AG04449 (cell line): ENCODE results near the gene CAPZB.

Experiments
- CTCF ChIA-PET: fragments of 350-600 bp; formaldehyde crosslinking; extraction: SDS; loops from one replicate; lab custom pipeline; 2021; ENCODE audit warnings: antibody characterized with exemption; lab: Yijun Ruan, JAX
- POLR2A ChIA-PET: fragments of 400-600, 350-600 bp; formaldehyde crosslinking; extraction: SDS; loops from one replicate; lab custom pipeline; 2020; ENCODE audit warnings: antibody characterized with exemption, inconsistent platforms; lab: Yijun Ruan, JAX
- DNase-seq: peaks from one replicate; pipeline ENCODE4 v3.0.0-alpha.2; 2010; ENCODE audit warnings: low read depth, low spot score
- H3K4me3 ChIP-seq: 2 replicates; pipeline ENCODE4 v1.5.1; 2011; ENCODE audit warnings: low read depth, mild to moderate bottlenecking, control low read depth, low read length
- TF ChIP-seq, protein P1 (sequence below): IDR thresholded peaks from one replicate; pipeline ENCODE4 v1.5.1; 2011; ENCODE audit warnings: mild to moderate bottlenecking, moderate library complexity, low read length, control low read depth, inconsistent platforms; ENCODE audit not compliant: insufficient read depth; ENCODE audit errors: missing control alignments

CAPZB gene

GRCh38 chr1:19464696-19465095 lies 20.6 kb downstream of the CAPZB start:
- DNase-seq = no peak
- H3K4me3 ChIP-seq = no peak overlapping the region
- TF ChIP-seq, protein P1, sequence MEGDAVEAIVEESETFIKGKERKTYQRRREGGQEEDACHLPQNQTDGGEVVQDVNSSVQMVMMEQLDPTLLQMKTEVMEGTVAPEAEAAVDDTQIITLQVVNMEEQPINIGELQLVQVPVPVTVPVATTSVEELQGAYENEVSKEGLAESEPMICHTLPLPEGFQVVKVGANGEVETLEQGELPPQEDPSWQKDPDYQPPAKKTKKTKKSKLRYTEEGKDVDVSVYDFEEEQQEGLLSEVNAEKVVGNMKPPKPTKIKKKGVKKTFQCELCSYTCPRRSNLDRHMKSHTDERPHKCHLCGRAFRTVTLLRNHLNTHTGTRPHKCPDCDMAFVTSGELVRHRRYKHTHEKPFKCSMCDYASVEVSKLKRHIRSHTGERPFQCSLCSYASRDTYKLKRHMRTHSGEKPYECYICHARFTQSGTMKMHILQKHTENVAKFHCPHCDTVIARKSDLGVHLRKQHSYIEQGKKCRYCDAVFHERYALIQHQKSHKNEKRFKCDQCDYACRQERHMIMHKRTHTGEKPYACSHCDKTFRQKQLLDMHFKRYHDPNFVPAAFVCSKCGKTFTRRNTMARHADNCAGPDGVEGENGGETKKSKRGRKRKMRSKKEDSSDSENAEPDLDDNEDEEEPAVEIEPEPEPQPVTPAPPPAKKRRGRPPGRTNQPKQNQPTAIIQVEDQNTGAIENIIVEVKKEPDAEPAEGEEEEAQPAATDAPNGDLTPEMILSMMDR = no peak
- ChIA-PET POLR2A (interaction anchor here (0.7 kb wide), 1 partner anchor 11 kb away, joined by 3 read pairs; no protein-coding TSS in a partner anchor), CTCF (no interaction called here)

DNA sequence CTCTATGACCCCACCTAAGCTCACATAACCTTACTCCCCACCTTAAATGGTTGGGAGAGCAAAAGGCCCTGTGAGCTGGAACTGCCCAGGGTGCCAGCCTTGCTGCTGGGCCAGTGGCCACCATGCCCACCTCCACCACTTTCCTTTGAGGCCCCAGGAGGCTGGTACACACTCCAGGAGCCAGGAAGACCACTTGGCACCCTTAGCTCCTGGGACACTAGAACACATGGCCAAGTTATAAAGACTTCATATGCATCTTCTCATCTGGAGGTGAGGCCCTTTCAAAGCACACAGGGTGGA lies 21.9 kb downstream of the CAPZB start:
- H3K4me3 ChIP-seq = no peak overlapping the region
- ChIA-PET POLR2A (no interaction called here), CTCF (no interaction called here)
- no peak for DNase-seq
- TF ChIP-seq, protein P1 = no peak

GRCh38 chr1:19462781-19463503 lies 22.4 kb downstream of the CAPZB start:
- TF ChIP-seq, protein P1 = no peak
- DNase-seq = no peak
- no peak overlapping the region for H3K4me3 ChIP-seq
- ChIA-PET CTCF (no interaction called here), POLR2A (no interaction called here)

GRCh38 chr1:19461220-19461554 lies 24.2 kb downstream of the CAPZB start:
- no peak for DNase-seq
- POLR2A ChIA-PET = interaction anchor here (0.8 kb wide), 1 partner anchor 10 kb away, joined by 6 read pairs; no protein-coding TSS in a partner anchor
- CTCF ChIA-PET = interaction anchor here (1.4 kb wide), 2 partner anchors 16 to 19 kb away, joined by 3 read pairs; no protein-coding TSS in a partner anchor

DNA sequence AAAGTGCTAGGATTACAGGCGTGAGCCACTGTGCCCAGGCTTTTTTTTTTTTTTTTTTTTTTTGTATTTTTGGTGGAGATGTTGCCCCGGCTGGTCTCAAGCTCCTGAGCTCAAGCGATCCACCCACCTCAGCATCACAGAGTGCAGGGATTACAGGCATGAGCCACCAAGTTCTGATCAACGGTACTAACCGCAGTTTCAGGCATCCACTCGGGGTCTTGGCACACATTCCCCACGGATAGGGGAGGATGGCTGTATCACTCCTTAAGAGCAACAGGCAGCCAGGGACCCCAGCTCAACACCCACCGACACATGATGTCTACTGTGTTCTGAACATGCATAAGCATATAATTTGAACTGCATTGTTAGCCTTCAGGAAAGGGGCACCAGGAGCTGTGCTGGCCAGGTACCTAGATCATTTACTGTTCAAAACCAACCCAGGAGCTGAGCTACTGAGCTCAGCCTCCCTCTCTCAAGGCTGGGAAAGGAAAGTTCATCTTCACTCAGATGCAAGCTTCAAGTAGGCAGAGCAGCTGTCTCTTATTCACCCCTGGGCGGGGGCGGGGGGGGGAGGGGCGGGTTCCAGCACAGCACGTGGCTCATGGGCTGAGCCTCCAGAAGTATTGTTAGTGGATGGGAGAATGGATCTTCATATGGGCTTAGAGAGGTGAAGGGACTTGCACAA lies 24.7 kb downstream of the CAPZB start:
- TF ChIP-seq, protein P1 = no peak
- no peak overlapping the region for H3K4me3 ChIP-seq
- DNase-seq = no peak
- ChIA-PET CTCF (interaction anchor here (1.4 kb wide), 2 partner anchors 16 to 19 kb away, joined by 3 read pairs; no protein-coding TSS in a partner anchor), POLR2A (interaction anchor here (0.8 kb wide), 1 partner anchor 10 kb away, joined by 6 read pairs; no protein-coding TSS in a partner anchor)

More at GRCh38 chr1:19461220-19461554, 24.2 kb downstream of the CAPZB start:
- TF ChIP-seq, protein P1 = no peak
- no peak overlapping the region for H3K4me3 ChIP-seq

- TF ChIP-seq, protein P1 = no peak
- CTCF ChIA-PET = interaction anchor here (1.3 kb wide), 1 partner anchor 192 kb away, joined by 5 read pairs; no protein-coding TSS in a partner anchor
- POLR2A ChIA-PET = no interaction called here
- no peak overlapping the region for H3K4me3 ChIP-seq
- no peak for DNase-seq
Measured at GRCh38 chr1:19458815-19459417, 26.4 kb downstream of the CAPZB start.
